NCI-H146 (cell line): Measurements from ENCODE around the gene C10orf105.

Experiments used
- DNase-seq: peaks from one replicate; lab custom pipeline; 2025; lab: John Stamatoyannopoulos, UW

Gene C10orf105

GRCh38 chr10:71697938-71698709 is 21.5 kb downstream of the C10orf105 start:
- no peak for DNase-seq

GRCh38 chr10:71696628-71697326 is 22.8 kb downstream of the C10orf105 start:
- peak; percentile 47 for DNase-seq

- no peak for DNase-seq
Observed at GRCh38 chr10:71695502-71696476, 23.8 kb downstream of the C10orf105 start.

GRCh38 chr10:71694567-71694968 is 25.0 kb downstream of the C10orf105 start:
- DNase-seq: no peak

- no peak for DNase-seq
Observed at GRCh38 chr10:71694039-71694501, 25.5 kb downstream of the C10orf105 start.

- peak; percentile 13 for DNase-seq
Observed at GRCh38 chr10:71693377-71693776, 26.2 kb downstream of the C10orf105 start.

- no peak for DNase-seq
Observed at GRCh38 chr10:71692598-71693306, 26.8 kb downstream of the C10orf105 start.

- no peak for DNase-seq
Observed at GRCh38 chr10:71691405-71691804, 28.2 kb downstream of the C10orf105 start.

- no peak for DNase-seq
Observed at GRCh38 chr10:71690094-71690720, 29.4 kb downstream of the C10orf105 start.

GRCh38 chr10:71688256-71688655 is 31.3 kb downstream of the C10orf105 start:
- no peak for DNase-seq

GRCh38 chr10:71687480-71687879 is 32.1 kb downstream of the C10orf105 start:
- no peak for DNase-seq

GRCh38 chr10:71687077-71687476 is 32.5 kb downstream of the C10orf105 start:
- DNase-seq: peak; percentile 85

- DNase-seq: peak; percentile 33
Observed at GRCh38 chr10:71685554-71686232, 33.9 kb downstream of the C10orf105 start.

GRCh38 chr10:71684356-71685173 is 35.0 kb downstream of the C10orf105 start:
- peak; percentile 17 for DNase-seq

GRCh38 chr10:71683301-71683700 is 36.3 kb downstream of the C10orf105 start:
- DNase-seq: no peak

- DNase-seq: no peak
Observed at GRCh38 chr10:71681977-71682376, 37.6 kb downstream of the C10orf105 start.

GRCh38 chr10:71679425-71679824 is 40.2 kb downstream of the C10orf105 start:
- no peak for DNase-seq

- DNase-seq: no peak
Observed at GRCh38 chr10:71678057-71678805, 41.3 kb downstream of the C10orf105 start.

- no peak for DNase-seq
Observed at GRCh38 chr10:71677261-71677660, 42.3 kb downstream of the C10orf105 start.
